NCI-H524 treated with DMSO at 0.1 percent for 48 hours (cell line): Measurements from ENCODE around the gene KRTAP4-4.
"Not testable (repeated sequence)": the region's sequence is repeated elsewhere in the genome, so short reads cannot be mapped to it uniquely, and the experiment has no call there.

Source experiments
- DNase-seq: peaks from one replicate; lab custom pipeline; 2025; lab: John Stamatoyannopoulos, UW

KRTAP4-4 gene

DNA sequence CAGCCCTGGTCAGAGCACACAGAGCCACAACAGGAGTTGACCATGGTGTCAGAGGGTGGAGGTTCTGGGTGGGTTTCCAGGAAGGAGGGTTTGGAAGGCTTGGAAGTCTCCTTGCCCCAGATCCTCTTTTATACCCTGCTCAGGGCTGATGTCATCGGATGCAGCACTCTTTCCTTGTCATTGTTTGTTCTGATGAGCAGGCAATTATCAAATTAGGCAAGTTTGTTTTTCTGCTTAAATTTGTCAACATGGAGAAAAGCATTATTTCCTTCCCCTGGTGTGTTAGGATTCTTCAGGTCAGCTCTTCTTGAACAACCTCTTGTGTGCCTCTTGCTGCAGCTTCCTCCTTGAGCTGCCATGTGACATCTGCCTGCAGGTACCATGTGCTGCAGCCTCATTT is at the start of gene KRTAP4-4:
Gene KRTAP4-4, minus strand, starts transcription at position 101 of the 400 bp plus-strand sequence. Its CDS starts 57 bp downstream, at position 44.
- no peak for DNase-seq

DNA sequence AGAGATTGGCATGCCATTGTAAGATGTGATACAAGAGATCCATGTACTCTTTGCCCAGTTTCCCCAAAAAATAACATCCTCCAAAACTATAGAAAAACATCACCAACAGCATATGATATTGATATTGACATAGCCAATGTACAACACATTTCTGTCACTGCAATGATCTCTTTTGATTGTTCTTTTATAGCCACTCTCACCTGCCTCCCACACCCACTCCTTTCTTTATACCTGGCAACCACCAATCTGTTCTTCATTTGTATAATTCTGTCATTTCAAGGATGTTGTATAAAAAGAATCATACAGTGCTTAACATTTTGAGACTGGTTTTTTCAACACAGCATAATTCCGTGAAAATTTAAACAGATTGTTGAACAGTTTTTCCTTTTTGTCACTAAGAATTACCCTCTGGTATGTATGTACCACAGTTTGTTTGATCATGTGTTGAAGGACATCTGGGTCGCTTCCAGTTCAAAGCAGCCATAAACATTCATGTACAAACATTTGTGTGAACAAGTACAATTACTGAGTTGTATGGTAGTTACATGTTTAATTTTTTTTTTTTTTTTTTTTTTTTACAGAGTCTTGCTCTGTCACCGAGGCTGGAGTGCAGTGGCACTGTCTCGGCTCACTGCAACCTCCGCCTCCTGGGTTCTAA is 39.0 kb upstream of the KRTAP4-4 start:
- no peak for DNase-seq

DNA sequence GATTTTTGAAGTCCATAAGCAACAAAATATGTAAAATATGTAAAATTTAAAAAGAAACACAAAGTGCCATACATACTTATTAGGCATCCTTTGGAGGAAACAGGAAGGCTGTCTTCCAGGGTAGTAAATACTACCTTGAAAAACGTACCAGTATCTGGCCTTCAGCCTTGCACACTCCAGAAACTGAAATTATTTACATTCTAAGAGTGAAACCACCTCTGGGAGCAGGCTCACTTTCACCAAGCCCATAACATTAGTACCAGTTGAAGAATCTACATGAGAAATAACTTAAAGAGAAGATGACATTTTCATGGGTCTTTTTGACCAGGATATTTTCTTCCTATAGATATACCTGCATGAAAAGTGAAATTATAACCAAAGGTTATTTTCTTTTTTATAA is 35.5 kb upstream of the KRTAP4-4 start:
- no peak for DNase-seq

DNA sequence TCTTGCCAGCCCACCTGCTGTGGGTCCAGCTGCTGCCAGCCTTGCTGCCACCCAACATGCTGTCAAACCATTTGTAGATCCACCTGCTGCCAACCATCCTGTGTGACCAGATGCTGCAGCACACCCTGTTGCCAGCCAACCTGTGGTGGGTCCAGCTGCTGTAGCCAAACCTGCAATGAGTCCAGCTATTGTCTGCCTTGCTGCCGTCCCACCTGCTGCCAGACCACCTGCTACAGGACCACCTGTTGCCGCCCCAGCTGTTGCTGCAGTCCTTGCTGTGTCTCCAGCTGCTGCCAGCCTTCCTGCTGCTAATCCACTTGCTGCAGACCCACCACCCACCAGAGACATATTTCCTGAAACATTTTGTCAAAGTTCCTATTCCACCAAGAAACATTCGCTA is 29.8 kb upstream of the KRTAP4-4 start:
- DNase-seq = no peak

DNA sequence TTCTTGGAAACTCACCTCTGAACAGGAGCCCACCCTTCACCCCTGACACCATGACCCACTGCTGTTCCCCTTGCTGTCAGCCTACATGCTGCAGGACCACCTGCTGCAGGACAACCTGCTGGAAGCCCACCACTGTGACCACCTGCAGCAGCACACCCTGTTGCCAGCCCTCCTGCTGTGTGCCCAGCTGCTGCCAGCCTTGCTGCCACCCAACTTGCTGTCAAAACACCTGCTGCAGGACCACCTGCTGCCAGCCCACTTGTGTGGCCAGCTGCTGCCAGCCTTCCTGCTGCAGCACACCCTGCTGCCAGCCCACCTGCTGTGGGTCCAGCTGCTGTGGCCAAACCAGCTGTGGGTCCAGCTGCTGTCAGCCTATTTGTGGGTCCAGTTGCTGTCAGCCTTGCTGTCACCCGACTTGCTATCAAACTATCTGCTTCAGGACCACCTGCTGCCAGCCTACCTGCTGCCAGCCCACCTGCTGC is 29.3 kb upstream of the KRTAP4-4 start, which contains the start of gene KRTAP9-1:
Gene KRTAP9-1, plus strand, starts transcription at position 51 of the 482 bp plus-strand sequence. Its CDS starts 0 bp downstream, at position 51.
- not testable (repeated sequence) for DNase-seq

DNA sequence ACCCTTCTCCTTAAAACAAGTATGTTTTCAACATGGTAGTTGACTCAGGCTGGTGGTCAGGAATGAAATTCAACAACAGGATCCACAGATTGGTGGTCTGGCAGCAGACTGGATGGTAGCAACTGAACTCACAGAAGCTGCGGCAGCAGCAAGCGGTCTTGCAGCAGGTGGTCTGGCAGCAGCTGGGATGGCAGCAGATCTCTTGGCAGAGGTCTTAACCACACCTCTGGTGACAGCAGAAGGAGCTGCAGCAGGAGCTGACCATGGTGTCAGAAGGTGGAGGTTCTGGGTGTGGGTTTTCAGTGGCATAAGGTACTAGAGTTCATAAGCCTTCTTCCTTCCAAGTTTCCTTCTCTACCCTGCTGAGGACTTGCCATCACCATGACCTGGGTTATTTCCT is 26.3 kb upstream of the KRTAP4-4 start:
- no peak for DNase-seq

DNA sequence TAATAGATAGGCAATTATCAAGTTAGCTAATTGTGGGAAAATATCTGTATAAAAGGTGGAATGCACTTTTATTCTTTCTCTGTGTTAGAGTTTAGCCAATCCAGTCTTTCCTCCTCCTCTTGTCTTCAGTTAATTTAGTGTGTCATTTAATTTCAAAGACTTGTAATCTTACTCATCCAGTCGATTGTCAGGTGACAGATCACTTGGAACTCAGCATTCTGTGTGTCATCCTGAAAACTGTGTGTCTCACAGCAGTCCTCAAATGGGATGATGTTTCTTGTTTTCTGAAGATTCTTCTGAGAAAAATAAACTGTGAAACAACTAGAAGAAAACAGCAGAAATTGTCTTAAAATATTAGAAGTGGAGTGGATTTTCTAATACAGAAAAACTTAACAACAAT is 24.5 kb upstream of the KRTAP4-4 start:
- DNase-seq = no peak

DNA sequence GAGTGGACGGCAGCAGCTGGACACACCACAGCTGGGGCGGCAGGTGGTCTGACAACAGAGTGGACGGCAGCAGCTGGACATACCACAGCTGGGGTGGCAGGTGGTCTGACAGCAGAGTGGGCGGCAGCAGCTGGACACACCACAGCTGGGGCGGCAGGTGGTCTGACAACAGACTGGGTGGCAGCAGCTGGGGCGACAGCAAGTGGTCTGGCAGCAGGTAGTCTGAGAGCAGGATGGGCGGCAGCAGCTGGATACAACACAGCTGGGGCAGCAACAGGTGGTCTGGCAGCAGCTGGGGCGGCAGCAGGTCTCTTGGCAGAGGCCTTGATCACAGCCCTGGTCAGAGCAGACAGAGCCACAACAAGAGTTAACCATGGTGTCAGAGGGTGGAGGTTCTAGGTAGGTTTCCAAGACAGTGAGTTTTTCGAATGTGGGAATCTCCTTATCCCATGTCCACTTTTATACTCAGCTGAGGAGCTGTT is 24.0 kb upstream of the KRTAP4-4 start, which contains the start of gene KRTAP4-1:
Gene KRTAP4-1, minus strand, starts transcription at position 432 of the 482 bp plus-strand sequence. Its CDS starts 57 bp downstream, at position 375.
- DNase-seq = no peak

DNA sequence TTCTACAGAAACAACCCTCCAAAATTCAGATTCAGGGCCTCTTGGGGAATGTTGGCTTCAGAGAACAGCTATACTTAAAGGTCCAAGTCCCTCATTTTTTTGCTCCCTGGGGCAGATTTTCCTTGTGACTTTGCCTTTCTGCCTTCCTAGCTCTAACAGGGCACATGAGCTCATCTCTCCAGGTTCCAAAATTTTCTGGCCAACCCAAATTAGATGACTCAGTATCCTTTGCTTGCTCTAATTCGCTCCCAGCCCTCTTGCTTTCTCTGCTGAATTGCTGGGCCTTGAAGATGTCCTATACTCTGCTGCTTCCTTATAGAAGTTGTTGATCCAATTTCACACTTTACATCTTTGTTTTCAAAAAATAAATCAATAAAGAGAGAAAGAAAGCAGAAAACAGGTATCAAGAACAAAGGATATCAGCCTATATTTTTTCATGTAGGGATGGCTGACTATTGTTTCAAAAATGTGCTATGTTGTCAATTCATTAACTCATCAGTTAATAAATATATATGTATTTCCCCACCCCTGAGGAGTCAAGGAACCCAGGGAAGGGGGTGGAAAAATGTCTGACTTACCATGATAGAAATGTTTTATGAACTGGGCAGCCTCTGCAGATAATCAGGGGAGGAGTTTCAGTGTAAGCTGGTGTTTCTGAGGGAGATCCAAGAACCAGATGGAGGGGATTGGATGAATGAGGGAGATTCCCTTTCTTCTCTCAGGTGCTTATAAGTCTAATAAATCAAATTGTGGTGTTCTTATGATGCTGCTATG is 18.5 kb upstream of the KRTAP4-4 start:
- DNase-seq = no peak

DNA sequence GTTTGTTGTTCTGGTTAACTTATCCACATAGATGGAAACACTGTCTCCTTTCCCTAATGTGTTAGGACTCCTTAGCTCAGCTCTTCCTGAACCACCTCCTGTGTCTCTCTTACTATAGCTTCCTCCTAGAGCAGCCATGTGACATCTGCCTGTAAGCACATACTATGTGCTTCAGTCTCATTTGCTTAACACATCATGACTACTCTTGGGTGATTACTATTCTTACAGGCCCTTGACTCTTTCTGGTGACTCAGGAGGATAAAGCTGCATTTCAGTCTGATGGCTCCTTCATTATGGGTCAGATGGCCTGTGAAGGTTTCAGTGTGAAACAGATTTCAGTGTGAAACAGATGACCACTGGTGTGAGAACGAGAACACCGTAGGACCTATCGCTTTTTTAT is 17.8 kb upstream of the KRTAP4-4 start:
- DNase-seq = no peak

DNA sequence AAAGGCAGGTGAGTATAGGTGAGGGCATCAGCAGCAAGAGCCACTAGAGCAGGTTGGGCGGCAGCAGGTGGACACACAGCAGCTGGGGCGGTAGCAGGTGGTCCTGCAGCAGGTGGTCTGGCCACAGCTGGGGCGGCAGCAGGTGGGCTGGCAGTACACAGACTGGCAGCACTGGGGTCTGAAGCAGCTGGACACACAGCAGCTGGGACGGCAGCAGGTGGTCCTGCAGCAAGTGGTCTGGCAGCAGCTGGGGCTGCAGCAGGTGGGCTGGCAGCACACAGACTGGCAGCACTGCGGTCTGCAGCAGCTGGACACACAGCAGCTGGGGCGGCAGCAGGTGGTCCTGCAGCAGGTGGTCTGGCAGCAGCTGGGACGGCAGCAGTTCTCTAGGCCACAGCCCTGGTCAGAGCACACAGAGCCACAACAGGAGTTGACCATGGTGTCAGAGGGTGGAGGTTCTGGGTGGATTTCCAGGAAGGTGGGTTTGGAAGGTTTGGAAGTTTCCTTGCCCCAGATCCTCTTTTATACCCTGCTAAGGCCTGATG is 17.3 kb upstream of the KRTAP4-4 start, which contains the start of gene KRTAP4-2:
Gene KRTAP4-2, minus strand, starts transcription at position 495 of the 545 bp plus-strand sequence. Its CDS starts 57 bp downstream, at position 438.
- no peak for DNase-seq

DNA sequence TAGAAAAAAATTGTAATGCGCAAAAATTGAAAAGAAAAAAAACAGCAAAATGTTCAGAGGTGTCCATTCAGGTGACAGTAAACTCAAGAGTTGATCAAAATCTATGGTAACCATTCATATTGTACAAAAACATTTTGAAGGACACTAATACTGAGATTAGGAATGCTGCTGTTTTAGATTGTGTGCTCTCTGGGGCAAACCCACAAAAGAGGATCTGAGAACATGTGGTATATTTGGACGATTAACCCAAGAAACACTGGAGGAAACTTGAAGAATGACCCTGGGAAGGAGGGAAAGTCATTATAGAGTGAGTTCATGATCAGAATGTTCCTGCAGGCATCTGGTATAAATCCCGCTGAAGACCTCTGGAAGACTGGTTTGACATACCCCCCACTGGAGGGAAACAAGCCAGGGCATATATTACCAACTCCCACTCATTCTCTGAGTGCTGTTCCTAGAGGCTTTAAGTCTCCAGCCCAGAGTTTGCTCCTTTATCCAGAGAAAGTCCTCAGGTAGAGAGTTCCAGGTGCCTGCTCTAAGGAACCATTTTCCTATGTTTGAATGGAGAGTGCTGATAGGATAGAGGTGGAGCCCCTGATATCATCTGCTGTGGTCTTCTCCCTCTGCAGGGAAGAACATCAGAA is 16.3 kb upstream of the KRTAP4-4 start:
- DNase-seq = no peak

DNA sequence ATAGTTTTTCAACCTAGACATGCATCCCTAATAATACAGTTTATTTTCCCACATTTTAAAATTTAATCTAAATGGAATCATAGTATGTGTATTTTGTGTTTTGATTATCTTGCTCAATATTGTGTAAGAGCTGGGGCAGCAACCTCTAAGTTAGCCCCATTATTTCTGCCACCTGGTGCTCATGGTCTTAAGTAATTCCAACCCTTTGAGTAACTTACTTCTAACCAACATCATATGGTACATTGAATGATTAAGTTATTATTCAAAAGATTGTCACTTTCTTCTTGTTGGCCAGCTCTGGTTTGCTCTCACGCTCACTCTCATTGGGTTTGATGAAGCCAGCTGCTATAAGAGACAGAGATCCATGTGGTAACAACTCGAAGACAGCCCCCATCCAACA is 11.3 kb upstream of the KRTAP4-4 start:
- DNase-seq = no peak

DNA sequence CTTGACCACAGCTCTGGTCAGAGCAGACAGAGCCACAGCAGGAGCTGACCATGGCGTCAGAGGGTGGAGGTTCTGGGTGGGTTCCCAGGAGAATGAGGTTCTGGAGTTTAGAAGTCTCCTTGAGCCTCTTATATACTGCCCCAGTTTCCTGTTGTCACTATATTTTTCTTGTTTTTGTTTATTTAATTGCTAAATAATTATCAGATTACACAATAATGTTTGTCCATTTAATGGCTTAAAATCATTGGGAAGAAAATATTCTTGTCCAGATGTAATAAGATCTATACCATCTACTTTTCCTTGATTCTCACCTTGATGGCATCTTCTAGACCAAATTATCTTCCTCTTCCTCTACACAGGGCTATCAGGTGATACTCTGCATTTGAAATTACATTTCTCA is 7.6 kb upstream of the KRTAP4-4 start, which contains the start of gene KRTAP4-3:
Gene KRTAP4-3, minus strand, starts transcription at position 101 of the 400 bp plus-strand sequence. Its CDS starts 49 bp downstream, at position 52.
- no peak for DNase-seq

DNA sequence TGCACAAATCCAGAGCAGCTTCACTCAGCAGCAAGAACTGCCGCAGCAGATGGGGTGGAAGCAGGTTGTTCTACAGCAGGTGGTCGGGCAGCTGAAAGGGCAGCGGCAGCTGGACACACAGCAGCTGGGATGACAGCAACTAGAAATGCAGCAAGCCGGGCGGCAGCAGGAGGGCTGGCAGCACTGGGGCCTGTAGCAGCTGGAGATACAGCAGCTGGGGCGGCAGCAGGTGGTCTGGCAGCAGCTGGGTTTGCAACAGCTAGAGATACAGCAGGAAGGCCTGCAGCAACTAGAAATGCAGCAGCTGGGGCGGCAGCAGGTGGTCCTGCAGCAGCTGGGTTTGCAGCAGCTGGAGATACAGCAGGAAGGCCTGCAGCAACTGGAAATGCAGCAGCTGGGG is 7.0 kb upstream of the KRTAP4-4 start:
- DNase-seq = no peak

DNA sequence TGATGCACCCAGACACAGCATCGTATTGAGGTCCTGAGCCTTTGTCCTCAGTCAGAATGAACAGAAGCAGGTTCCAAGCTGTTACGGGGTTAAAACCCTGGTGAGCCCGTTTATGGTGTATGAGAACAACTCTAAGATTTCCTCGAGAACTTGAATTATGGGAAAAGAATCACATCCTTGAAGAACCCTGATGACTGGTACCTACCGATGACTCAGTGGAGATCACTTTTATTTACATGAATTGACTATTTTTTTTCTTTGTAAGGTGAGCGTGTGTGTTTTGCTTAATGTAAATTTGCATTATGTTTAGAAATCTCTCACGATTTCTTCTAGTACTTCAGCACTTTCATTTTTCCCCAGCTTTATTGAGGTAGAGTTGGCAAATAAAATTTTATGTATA is 3.3 kb upstream of the KRTAP4-4 start:
- DNase-seq = no peak

DNA sequence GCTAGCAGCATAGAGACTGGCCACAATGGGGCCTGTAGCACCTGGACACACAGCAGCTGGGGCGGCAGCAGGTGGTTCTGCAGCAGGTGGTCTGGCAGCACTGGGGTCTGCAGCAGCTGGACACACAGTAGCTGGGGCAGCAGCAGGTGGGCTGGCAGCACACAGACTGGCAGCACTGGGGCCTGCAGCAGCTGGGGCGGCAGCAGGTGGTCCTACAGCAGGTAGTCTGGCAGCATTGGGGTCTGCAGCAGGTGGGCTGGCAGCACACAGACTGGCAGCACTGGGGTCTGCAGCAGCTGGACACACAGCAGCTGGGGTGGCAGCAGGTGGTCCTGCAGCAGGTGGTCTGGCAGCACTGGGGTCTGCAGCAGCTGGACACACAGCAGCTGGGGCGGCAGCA is 358 bp downstream of the KRTAP4-4 start:
- not testable (repeated sequence) for DNase-seq

DNA sequence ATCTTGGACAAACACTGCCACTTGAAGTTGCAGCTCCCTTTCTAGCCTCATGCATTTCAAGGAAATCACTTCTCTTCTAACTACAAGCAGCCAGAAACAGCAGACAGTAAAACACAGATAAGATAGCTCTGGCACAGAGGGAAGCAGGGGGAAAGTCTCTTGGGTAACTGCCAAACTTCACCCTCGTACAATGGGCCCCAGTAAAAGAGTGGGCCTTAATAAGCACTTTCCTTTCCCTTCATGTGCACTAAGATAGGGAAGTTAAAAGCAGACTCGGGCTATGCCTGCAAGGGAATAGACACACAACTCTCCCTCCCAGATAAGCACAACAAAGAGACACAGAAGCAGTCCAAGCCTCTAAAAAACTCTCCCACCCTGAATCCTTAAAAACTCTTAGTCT is 6.7 kb downstream of the KRTAP4-4 start:
- no peak for DNase-seq

DNA sequence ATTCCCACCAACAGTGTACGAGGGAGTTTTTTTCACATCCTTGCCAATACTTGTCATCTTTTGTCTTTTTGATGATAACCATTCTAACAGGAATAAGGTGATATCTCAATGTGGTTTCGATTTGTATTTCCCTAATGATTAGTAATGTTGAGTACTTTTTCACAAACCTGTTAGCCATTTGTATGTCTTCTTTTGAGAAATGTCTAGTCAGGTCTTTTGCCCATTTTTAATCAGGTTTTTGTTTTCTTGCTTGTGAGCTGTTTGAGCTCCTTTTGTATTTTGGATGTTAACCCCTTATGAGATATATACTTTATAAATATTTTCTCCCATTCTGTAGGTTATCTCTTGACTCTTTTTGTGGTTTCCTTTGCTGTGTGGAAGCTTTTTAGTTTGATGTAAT is 9.0 kb downstream of the KRTAP4-4 start:
- no peak for DNase-seq

DNA sequence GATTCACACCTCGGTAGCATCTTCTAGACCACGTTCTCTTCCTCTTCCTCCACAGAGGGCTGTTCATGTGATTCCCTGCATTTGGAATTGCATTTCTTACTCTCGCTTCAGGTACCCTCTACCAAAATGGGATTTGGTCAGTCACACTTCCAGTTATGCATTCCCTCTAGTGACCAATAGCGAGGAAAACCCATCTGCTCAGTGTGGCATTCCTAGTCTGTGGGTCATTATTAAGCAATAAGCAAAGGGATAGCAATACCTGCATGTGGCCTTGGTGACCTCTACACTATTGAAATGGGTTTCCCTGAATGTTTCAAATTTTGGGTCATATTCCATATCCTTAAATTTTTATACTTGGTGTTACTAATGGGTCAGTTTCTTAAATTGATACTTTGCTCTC is 10.5 kb downstream of the KRTAP4-4 start:
- DNase-seq = no peak

DNA sequence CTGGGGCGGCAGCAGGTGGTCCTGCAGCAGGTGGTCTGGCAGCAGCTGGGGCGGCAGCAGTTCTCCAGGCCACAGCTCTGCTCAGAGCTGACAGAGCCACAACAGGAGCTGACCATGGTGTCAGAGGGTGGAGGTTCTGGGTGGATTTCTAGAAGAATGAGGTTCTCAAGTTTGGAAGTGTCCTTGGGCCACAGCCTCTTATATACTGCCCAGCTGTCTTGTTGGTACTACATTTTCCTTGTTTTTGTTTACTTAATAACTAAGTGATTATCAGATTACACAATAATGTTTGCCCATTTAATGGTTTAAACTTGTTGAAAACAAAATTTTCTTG is 10.9 kb downstream of the KRTAP4-4 start, which contains the start of gene KRTAP4-5:
Gene KRTAP4-5, minus strand, starts transcription at position 174 of the 334 bp plus-strand sequence. Its CDS starts 58 bp downstream, at position 116.
- DNase-seq = no peak
